OCI-LY3 (cell line): ENCODE data around the gene MINK1.

Experiments
- CTCF ChIP-seq: fragments of 200-600, 300-600 bp; sonication (generic); IDR thresholded peaks from 2 replicates; pipeline ENCODE4 v1.5.1; 2014; ENCODE audit warnings: antibody characterized with exemption, low read length, low read depth
- EZH2phosphoT487 ChIP-seq: fragments of 200-600 bp; shearing (Covaris generic); IDR thresholded peaks from 2 replicates; pipeline ENCODE4 v1.6.1; 2018; ENCODE audit warnings: antibody characterized with exemption, mixed run types, low read depth

- no peak for TF ChIP-seq CTCF
- no peak for TF ChIP-seq EZH2phosphoT487
These were observed 3.1 kb downstream of the MINK1 start for GRCh38 chr17:4836221-4836620.
